ENCODE results near the gene PHTF1.

PHTF1 gene

DNA sequence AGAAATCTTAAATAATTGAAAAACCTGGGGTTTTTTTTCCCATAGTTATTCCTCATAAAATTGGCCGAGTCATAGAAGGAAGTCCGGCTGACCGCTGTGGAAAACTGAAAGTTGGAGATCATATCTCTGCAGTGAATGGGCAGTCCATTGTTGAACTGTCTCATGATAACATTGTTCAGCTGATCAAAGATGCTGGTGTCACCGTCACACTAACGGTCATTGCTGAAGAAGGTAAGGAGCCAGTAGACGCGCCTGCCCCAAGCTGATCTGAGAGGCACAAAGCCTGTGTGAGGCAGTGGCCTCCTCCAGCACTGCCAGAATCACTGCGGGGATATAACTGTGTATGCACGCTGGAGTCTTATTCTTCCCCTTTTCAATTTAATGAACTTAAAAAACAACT, 100.3 kb downstream of the PHTF1 start:
- H3K4me1 ChIP-seq (ENCODE audit: control insufficient read depth in 2 of 2, insufficient read depth in 2 of 2, low read length in 2 of 2), result no peaks in the 10 kb centered on the region
- H3K36me3 ChIP-seq (ENCODE audit: control insufficient read depth in 2 of 2, insufficient read depth in 2 of 2, low read length in 2 of 2), result peaks cover 13 to 15% of the 10 kb centered on the region in 2 donors
- no peaks in the 10 kb centered on the region for H3K27me3 ChIP-seq (ENCODE audit: control insufficient read depth in 2 of 2, insufficient read depth in 2 of 2, low read length in 2 of 2)
- H3K27ac ChIP-seq (ENCODE audit: low read depth in 2 of 2, low read length in 2 of 2), result no peak overlapping the region
- H3K9ac ChIP-seq (ENCODE audit: low read depth in 1 of 2, low read length in 2 of 2), result no peak overlapping the region
- no peaks in the 10 kb centered on the region for H3K9me3 ChIP-seq (ENCODE audit: control insufficient read depth in 2 of 2, low read length in 2 of 2)
- no peak overlapping the region for H3K4me3 ChIP-seq (ENCODE audit: low read length in 2 of 2)

GRCh38 chr1:113657556-113658063, 101.7 kb downstream of the PHTF1 start:
- Histone ChIP-seq H3K9me3 (ENCODE audit: control insufficient read depth in 2 of 2, low read length in 2 of 2) (no peaks in the 10 kb centered on the region), H3K36me3 (ENCODE audit: control insufficient read depth in 2 of 2, insufficient read depth in 2 of 2, low read length in 2 of 2) (peaks cover 20% of the 10 kb centered on the region in 2 donors), H3K27ac (ENCODE audit: low read depth in 2 of 2, low read length in 2 of 2) (no peak overlapping the region), H3K4me3 (ENCODE audit: low read length in 2 of 2) (no peak overlapping the region), H3K9ac (ENCODE audit: low read depth in 1 of 2, low read length in 2 of 2) (no peak overlapping the region), H3K4me1 (ENCODE audit: control insufficient read depth in 2 of 2, insufficient read depth in 2 of 2, low read length in 2 of 2) (no peaks in the 10 kb centered on the region), H3K27me3 (ENCODE audit: control insufficient read depth in 2 of 2, insufficient read depth in 2 of 2, low read length in 2 of 2) (no peaks in the 10 kb centered on the region)

DNA sequence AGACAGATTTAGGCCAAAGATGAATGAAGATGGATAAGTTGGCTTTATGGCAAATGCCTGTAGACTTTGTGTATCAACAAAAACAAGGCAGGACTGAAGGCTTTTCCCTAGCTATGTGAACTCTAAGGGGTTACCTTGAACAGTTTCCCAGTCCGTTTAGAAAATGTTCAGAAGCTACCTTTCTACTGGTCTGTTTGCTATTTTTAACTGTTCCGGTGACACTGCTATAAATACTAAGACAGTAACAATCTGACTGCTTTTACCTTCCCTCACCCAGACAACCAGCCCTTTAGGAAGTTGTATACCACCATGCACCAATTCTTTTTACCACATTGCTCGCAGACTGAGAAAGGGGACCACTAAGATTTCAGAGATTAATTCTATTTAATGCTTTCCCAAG, 102.2 kb downstream of the PHTF1 start:
- H3K27ac ChIP-seq (ENCODE audit: low read depth in 2 of 2, low read length in 2 of 2), result no peak overlapping the region
- no peaks in the 10 kb centered on the region for H3K4me1 ChIP-seq (ENCODE audit: control insufficient read depth in 2 of 2, insufficient read depth in 2 of 2, low read length in 2 of 2)
- no peak overlapping the region for H3K9ac ChIP-seq (ENCODE audit: low read depth in 1 of 2, low read length in 2 of 2)
- H3K27me3 ChIP-seq (ENCODE audit: control insufficient read depth in 2 of 2, insufficient read depth in 2 of 2, low read length in 2 of 2), result no peaks in the 10 kb centered on the region
- H3K36me3 ChIP-seq (ENCODE audit: control insufficient read depth in 2 of 2, insufficient read depth in 2 of 2, low read length in 2 of 2), result peaks cover 20% of the 10 kb centered on the region in 2 donors
- H3K9me3 ChIP-seq (ENCODE audit: control insufficient read depth in 2 of 2, low read length in 2 of 2), result no peaks in the 10 kb centered on the region
- no peak overlapping the region for H3K4me3 ChIP-seq (ENCODE audit: low read length in 2 of 2)

- H3K9ac ChIP-seq (ENCODE audit: low read depth in 1 of 2, low read length in 2 of 2), result no peak overlapping the region
Measured at GRCh38 chr1:113654883-113655282, 104.4 kb downstream of the PHTF1 start.

GRCh38 chr1:113653741-113654140, 105.5 kb downstream of the PHTF1 start:
- Histone ChIP-seq H3K36me3 (ENCODE audit: control insufficient read depth in 2 of 2, insufficient read depth in 2 of 2, low read length in 2 of 2) (peaks cover 11 to 32% of the 10 kb centered on the region in 2 donors), H3K9ac (ENCODE audit: low read depth in 1 of 2, low read length in 2 of 2) (no peak overlapping the region), H3K27me3 (ENCODE audit: control insufficient read depth in 2 of 2, insufficient read depth in 2 of 2, low read length in 2 of 2) (no peaks in the 10 kb centered on the region), H3K4me3 (ENCODE audit: low read length in 2 of 2) (no peak overlapping the region), H3K4me1 (ENCODE audit: control insufficient read depth in 2 of 2, insufficient read depth in 2 of 2, low read length in 2 of 2) (no peaks in the 10 kb centered on the region), H3K27ac (ENCODE audit: low read depth in 2 of 2, low read length in 2 of 2) (no peak overlapping the region), H3K9me3 (ENCODE audit: control insufficient read depth in 2 of 2, low read length in 2 of 2) (no peaks in the 10 kb centered on the region)

More at GRCh38 chr1:113654883-113655282, 104.4 kb downstream of the PHTF1 start:
- Histone ChIP-seq H3K36me3 (ENCODE audit: control insufficient read depth in 2 of 2, insufficient read depth in 2 of 2, low read length in 2 of 2) (peaks cover 15 to 33% of the 10 kb centered on the region in 2 donors), H3K4me1 (ENCODE audit: control insufficient read depth in 2 of 2, insufficient read depth in 2 of 2, low read length in 2 of 2) (no peaks in the 10 kb centered on the region), H3K27me3 (ENCODE audit: control insufficient read depth in 2 of 2, insufficient read depth in 2 of 2, low read length in 2 of 2) (no peaks in the 10 kb centered on the region), H3K4me3 (ENCODE audit: low read length in 2 of 2) (no peak overlapping the region), H3K27ac (ENCODE audit: low read depth in 2 of 2, low read length in 2 of 2) (no peak overlapping the region), H3K9me3 (ENCODE audit: control insufficient read depth in 2 of 2, low read length in 2 of 2) (no peaks in the 10 kb centered on the region)

DNA sequence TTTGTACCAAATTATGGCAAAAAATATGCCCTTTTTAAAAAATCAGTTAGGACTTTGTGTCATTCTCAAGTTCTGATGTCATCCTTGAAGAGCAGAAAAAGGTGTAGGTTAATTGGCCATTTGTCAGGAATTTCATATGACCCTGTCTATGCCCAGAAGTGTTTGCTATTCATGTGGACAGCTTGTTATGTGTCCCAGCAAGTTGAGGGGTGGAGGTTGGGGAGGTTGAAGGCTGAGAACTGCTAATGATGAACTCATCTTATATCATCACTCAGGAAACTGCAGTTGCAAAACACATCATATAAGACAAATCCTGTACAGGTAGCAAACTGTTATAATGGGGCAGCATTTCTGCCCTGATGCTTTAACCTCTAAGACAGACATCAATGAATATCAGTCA, 106.5 kb downstream of the PHTF1 start:
- no peak overlapping the region for H3K9ac ChIP-seq (ENCODE audit: low read depth in 1 of 2, low read length in 2 of 2)
- no peaks in the 10 kb centered on the region for H3K4me1 ChIP-seq (ENCODE audit: control insufficient read depth in 2 of 2, insufficient read depth in 2 of 2, low read length in 2 of 2)
- H3K4me3 ChIP-seq (ENCODE audit: low read length in 2 of 2), result no peak overlapping the region
- no peaks in the 10 kb centered on the region for H3K27me3 ChIP-seq (ENCODE audit: control insufficient read depth in 2 of 2, insufficient read depth in 2 of 2, low read length in 2 of 2)
- no peak overlapping the region for H3K27ac ChIP-seq (ENCODE audit: low read depth in 2 of 2, low read length in 2 of 2)
- H3K36me3 ChIP-seq (ENCODE audit: control insufficient read depth in 2 of 2, insufficient read depth in 2 of 2, low read length in 2 of 2), result peaks cover 14 to 35% of the 10 kb centered on the region in 2 donors
- no peaks in the 10 kb centered on the region for H3K9me3 ChIP-seq (ENCODE audit: control insufficient read depth in 2 of 2, low read length in 2 of 2)

DNA sequence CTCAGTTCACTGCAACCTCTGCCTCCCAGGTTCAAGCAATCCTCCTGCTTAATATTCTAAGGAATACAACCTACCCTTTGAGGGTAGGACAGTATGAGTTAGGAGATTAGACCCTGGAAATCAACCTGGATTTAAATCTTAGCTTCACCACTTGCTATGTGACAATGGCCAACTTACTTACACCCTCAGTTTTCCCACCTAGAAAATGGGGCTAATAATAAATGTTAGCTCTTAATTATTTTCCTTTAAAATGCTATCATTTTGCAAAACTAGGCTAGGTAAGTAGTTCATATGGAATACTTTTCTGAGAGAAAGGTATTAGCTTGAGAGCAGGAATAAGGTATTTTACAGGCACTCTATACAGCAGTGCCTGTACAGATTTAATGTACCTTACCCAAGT, 110.8 kb downstream of the PHTF1 start:
- no peaks in the 10 kb centered on the region for H3K9me3 ChIP-seq (ENCODE audit: control insufficient read depth in 2 of 2, low read length in 2 of 2)
- H3K36me3 ChIP-seq (ENCODE audit: control insufficient read depth in 2 of 2, insufficient read depth in 2 of 2, low read length in 2 of 2), result peaks cover 19 to 32% of the 10 kb centered on the region in 2 donors
- no peak overlapping the region for H3K27ac ChIP-seq (ENCODE audit: low read depth in 2 of 2, low read length in 2 of 2)
- H3K4me1 ChIP-seq (ENCODE audit: control insufficient read depth in 2 of 2, insufficient read depth in 2 of 2, low read length in 2 of 2), result no peaks in the 10 kb centered on the region
- no peaks in the 10 kb centered on the region for H3K27me3 ChIP-seq (ENCODE audit: control insufficient read depth in 2 of 2, insufficient read depth in 2 of 2, low read length in 2 of 2)
- H3K4me3 ChIP-seq (ENCODE audit: low read length in 2 of 2), result no peak overlapping the region
- no peak overlapping the region for H3K9ac ChIP-seq (ENCODE audit: low read depth in 1 of 2, low read length in 2 of 2)

DNA sequence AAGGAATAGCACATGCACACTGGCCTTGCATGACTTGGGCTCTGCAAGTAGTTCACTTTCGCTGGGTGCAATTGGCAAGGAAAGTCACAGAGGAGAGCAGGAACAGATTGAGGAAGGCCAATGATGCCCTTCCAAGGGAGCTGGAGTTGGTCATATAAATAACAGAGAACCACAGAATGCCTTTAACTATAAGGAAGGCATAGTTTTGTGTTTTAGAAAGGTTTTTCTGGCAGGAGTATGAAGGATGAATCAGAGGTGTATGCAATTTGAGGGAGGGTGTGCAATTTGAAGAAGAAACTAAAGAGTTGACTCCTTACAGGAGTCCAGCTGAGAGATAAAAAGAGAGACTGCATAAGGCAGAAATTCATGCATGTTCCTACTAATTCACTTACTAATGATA, 112.1 kb downstream of the PHTF1 start:
- H3K4me3 ChIP-seq (ENCODE audit: low read length in 2 of 2), result no peak overlapping the region
- no peak overlapping the region for H3K9ac ChIP-seq (ENCODE audit: low read depth in 1 of 2, low read length in 2 of 2)
- no peaks in the 10 kb centered on the region for H3K27me3 ChIP-seq (ENCODE audit: control insufficient read depth in 2 of 2, insufficient read depth in 2 of 2, low read length in 2 of 2)
- no peaks in the 10 kb centered on the region for H3K9me3 ChIP-seq (ENCODE audit: control insufficient read depth in 2 of 2, low read length in 2 of 2)
- H3K4me1 ChIP-seq (ENCODE audit: control insufficient read depth in 2 of 2, insufficient read depth in 2 of 2, low read length in 2 of 2), result no peaks in the 10 kb centered on the region
- no peak overlapping the region for H3K27ac ChIP-seq (ENCODE audit: low read depth in 2 of 2, low read length in 2 of 2)
- H3K36me3 ChIP-seq (ENCODE audit: control insufficient read depth in 2 of 2, insufficient read depth in 2 of 2, low read length in 2 of 2), result peaks cover 25 to 42% of the 10 kb centered on the region in 2 donors

Measured in mucosa of rectum (tissue), 2 donors.